Measurements from ENCODE around the gene EDAR.

- TF ChIP-seq CTCF (IDR thresholded peaks at IDR 0.05), result no peak
- no peak for TF ChIP-seq POLR2AphosphoS5 (IDR thresholded peaks at IDR 0.05)
Observed at GRCh38 chr2:109031476-109032228, 42.6 kb upstream of the EDAR start.

All from sigmoid colon (tissue), 4 donors.